Activated CD4-positive, CD25-positive, alpha-beta regulatory T cell (primary cell): Measurements from ENCODE around the gene PTCRA.
"Not testable (repeated sequence)": the region's sequence is repeated elsewhere in the genome, so short reads cannot be mapped to it uniquely, and the experiment has no call there.

Experiments used
- DNase-seq, 4 experiments: peaks; one replicate each; lab custom pipeline; 2025; lab: John Stamatoyannopoulos, UW

The PTCRA gene

DNA sequence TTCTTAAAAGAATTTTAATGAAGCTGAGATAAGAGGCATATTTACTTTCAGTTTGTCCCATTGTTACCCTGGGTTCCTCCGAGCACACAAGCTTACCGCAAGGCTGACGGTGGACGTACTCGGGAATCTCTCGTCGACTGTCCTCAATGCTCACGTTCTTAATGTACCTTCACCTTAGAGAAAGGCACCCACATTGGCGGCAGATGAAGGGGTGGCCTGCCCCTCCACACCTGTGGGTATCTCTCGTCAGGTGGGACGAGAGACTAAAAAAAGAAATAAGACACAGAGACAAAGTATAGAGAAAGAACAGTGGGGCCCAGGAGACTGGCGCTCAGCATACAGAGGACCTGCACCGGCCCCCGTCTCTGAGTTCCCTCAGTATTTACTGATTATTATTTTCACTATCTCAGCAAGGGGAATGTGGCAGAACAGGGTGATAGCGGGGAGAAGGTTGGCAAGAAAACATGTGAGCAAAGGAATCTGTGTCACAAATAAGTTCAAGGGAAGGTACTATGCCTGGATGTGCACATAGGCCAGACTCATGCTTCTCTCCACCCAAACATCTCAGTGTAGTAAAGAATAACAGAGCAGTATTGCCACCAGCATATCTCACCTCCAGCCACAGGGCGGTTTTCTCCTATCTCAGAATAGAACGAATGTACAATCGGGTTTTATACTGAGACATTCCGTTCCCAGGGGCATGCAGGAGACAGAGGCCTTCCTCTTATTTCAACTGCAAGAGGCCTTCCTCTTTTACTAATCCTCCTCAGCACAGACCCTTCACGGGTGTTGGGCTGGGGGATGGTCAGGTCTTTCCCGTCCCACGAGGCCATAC, 13.2 kb upstream of the PTCRA start:
- not testable (repeated sequence) for DNase-seq

DNA sequence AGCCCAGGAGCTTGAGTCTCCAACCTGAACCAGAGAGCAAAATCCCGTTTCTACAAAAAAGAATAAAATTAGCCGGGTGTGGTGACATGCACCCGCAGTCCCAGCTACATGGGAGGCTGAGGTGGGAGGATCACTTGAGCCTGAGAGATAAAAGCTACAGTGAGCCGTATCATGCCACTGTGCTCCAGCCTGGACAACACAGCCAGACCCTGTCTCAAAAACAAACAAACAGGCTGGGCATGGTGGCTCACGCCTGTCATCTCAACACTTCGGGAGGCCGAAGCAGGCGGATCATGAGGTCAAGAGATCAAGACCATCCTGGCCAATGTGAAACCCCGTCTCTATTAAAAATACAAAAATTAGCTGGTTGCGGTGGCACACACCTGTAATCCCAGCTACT, 11.4 kb upstream of the PTCRA start:
- DNase-seq: no peak

DNA sequence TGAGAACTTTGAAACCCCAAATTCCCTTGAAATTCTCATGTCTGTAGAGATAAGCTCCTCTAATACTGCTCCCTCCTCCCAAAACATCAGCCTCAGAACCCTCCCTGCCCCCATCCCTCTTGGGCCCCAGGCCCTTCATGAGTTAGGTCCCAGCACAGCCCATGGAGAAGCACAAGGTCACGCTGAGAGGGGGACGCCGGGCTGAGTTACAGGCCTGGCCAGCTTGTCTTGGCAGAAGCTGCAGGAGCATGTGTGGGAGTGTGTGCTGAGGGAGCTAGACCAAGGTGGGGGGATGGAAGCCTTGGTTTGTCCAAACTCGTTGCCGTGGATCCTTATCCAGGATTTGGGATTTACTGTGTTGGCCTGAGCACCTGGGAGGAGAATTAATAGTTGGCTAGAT, 8.5 kb upstream of the PTCRA start:
- no peak for DNase-seq

DNA sequence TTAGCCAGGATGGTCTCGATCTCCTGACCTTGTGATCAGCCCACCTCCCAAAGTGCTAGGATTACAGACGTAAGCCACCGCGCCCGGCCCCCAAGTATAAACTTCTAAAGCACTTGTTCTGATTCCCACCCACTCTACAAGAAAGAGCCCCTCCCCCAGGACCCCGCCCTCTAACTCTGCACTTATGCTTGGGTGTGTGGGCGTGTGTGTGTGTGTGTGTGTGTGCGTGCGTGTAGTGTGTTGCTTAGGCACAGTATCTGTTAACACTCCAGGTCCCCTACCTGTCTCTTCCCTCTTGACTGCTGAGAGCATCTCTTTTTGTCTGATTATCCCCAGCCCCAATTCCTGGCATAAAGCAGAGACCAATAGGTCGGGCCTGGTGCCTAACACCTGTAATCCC, 6.0 kb upstream of the PTCRA start:
- DNase-seq: no peak

DNA sequence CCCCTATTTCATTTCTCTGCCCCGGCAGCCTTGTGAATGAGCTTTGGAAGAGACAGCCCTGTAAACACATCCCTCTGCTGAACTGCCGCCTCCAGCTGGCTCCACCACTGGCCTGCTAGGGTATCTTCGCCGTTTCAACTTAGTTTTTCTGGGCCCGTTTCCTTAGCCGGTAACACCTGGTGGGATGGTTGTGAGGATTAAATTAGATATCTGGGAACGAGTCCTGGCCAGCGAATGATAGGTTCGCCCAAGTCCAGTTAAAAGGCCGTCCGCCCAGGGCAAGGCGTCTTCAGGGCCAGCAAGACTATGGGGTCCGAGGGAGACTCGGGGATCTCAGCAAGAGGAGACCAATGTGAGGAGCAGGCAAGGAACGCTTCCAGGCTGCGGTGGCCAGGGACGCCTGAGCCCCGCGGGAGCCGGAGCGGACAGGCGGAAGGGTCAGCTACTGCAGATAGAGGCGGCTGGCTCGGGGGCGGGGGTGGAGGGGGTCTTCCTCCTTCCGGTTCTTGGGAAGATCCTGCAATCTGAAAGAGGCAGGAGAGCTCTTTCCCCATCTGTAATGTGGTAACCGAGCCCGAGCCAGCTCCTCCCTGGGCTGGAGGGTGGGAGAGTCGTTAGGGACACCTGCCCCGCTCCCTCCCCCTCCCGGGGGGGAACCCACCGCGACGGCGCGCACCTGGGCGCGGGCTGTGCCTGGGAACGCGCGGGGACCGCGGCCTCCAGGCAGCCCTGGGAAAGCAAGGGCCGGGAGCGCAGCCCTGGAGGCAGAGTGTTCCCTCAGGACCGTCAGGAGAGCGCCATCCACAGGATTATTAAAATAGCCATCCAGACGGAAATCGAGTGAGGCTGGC, 4.5 kb upstream of the PTCRA start:
- DNase-seq: no peak

DNA sequence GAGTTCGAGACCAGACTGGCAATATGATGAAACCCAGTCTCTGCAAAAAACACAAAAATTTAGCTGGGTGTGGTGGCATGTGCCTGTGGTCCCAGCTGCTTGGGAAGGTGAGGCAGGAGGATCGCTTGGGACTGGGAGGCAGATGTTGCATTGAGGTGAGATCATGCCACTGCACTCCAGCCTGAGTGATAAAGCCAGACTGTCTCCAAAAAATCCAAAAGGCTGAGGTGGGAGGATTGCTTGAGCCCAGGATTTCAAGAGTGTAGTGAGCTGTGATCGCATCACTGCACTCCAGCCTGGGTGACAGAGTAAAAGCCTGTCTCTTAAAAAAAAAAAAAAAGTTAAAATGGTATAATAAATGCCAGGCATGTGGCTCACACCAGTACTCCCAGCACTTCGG, 1.3 kb upstream of the PTCRA start:
- DNase-seq: no peak

DNA sequence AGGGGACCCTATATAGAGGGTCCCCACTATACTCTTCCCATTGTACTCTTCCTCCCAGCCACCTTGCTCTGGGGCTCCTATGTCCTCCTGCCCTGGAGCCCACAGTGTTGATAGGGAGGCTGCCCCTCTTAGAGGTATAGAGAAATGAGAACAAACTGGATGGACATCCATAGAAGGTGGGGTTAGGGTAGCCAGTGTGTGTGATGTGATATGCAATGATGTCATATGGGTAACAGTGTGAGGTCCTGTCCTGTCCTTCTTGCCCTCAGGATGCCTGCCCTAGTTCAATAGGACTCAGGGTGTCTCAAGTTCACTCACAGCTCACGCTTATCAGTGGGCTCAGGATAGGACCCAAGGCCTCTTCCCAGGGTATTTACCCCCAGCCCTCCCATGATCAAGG, 435 bp downstream of the PTCRA start:
- no peak for DNase-seq

DNA sequence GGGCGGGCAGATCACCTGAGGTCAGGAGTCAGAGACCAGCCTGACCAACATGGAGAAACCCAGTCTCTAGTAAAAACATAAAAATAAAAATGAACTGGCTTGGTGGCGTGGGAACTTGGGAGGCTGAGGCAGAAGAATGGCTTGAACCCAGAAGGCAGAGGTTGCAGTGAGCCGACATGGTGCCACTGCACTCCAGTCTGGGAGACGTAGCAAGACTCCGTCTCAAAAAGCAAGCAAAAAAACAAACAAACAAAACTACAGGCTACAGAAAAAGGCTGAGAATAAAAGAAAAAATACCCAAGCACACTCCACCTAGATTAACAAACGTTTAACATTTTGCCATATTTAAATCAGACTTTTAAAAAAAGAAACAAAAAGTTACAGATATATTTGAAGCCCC, 5.9 kb downstream of the PTCRA start:
- no peak for DNase-seq

DNA sequence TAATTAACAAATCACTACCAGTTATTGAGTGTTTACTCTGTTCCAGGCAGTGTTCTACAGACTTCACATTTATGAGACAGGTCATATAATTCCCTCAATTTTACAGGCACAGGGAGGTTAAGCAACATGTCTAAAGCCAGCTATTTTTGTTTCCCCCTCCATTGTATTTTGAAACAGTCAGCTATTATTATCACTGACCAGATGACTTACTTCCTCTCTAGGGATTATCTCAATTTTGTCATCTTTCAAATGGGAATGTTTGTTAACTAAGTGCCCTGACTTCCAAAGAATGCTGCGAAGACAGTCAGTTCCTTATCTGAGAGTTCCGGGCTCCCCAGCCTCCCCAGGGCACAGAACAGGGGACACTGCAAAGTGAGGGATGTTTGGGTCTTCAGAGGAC, 7.8 kb downstream of the PTCRA start:
- DNase-seq: no peak

DNA sequence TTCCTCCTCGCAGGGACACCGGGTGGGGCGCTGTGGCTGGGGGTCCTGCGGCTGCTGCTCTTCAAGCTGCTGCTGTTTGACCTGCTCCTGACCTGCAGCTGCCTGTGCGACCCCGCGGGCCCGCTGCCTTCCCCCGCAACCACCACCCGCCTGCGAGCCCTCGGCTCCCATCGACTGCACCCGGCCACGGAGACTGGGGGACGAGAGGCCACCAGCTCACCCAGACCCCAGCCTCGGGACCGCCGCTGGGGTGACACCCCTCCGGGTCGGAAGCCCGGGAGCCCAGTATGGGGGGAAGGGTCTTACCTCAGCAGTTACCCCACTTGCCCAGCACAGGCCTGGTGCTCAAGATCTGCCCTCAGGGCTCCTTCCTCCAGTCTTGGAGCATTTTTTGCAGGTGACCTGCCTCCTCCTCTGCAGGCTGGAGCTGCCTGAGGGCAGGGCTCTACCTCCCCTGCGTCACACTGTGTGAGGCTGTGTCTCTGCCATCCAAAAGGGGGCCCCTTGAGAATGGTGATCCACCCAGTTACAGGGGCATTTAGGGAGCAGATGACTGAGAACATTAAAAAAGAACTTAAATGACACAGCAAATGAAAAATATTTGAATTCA, 9.5 kb downstream of the PTCRA start:
- no peak for DNase-seq

DNA sequence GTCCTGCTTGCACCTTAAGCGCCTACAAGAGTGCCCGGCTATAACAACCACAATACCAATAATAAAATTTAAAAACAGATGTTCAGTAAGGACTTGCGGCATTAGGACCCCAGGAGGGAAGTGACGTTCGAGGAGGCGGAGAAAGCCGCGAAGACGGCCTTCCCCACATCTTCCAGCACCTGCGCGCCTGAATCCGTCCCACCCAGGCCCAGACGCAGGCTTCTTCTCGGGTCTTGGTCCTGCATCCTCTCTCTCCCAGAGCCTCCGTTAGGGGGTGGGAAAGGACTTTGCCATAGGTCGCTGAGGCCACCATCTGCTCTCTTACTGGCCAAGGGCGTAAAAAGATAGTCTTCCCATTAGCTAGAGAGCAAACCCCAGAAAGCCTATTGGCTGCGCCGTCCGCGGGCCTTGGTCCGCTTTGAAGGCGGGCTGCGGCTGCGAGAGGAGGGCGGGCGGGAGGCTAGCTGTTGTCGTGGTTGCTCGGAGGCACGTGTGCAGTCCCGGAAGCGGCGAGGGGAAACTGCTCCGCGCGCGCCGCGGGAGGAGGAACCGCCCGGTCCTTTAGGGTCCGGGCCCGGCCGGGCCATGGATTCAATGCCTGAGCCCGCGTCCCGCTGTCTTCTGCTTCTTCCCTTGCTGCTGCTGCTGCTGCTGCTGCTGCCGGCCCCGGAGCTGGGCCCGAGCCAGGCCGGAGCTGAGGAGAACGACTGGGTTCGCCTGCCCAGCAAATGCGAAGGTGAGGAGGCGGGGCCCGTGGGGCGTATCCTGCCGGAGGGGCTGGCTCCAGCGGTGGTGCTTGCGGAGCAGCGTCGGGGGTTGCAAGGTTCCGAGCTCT, 13.3 kb downstream of the PTCRA start, which contains the start of gene CNPY3:
Gene CNPY3, plus strand, starts transcription at position 495 of the 835 bp plus-strand sequence. Its CDS starts 91 bp downstream, at position 586.
- peak; percentile 75 to 91 (median 84) for DNase-seq

DNA sequence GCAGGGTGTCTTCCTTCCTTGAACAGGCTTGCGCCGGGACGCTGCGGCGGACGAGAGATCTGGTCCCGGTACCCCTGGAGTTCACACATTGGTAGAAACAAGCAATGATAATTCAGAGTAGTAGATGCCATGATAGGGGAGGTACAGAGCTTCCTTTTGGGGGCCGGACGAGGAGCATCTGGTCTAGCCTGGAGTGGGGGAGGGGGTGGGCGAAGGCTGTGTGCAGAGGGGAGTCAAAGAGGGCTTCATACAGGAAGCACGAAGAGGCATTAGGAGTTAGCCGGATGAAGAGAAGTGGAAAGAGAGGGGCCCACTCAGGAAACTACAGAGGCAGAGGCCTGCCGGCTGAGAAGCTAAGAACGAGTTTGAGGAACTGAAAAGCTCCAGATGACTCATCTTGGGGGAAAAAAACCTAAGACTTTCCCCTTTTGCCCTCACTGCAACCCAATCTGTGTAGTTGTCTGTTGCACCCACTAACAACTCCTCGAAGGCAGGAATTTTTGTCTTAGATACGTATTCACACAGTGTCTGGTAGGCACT, 14.0 kb downstream of the PTCRA start:
- DNase-seq: peak in 3 of 4 experiments; percentile 25 to 47 (median 45)

DNA sequence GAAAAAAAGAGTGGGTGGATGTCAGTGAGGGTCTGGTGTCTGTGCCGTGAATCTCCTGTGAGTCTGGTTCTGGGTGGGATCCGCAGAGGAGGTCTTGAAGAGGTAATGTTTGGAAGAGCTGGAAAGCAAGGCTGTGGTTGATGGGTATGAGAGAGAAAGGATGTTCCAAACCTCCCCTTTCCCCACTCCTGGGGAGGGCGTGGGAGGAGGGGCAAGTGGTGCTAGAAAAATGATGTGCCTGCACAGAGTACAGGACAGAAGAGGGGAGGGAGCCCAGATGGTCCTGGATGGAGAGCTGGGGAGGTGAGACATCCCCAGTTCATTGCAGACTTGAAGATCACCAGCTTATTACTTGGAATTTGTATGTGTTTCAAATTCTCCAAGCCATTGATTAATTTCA, 16.6 kb downstream of the PTCRA start:
- DNase-seq: no peak

DNA sequence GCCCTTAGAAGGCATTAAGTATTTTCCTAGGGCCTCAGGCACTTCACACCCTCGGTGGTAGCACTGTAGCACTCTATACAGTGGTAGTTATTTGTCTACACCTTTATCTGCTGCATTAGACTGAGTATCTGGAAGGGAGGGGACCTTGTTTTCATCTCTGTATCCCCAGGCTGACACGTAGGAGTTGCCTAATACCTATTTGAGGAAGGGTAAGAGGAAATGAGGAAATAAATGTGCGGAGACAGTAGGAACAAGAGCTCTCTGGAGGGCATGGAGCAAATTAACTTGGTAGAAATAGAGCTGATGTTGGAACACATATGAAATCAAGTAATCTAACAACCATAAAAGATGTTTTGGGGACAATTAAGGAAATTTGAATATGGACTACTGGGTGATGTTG, 17.4 kb downstream of the PTCRA start:
- no peak for DNase-seq

DNA sequence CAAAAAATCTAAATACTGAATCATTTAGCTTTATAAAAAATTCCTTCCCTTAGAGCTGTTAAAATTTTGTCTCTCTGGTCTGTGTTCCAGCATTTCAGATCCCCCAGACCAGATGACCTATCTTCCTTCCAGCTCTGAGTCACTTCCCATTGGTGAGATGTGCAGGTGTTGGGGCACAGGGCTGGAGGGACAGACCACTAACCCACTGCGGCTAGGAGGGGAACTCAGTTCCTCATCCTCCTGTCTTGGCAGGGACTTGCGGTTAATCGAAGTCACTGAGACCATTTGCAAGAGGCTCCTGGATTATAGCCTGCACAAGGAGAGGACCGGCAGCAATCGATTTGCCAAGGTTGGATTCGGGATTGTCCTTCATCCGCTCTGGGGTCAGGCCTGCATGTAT, 19.5 kb downstream of the PTCRA start:
- DNase-seq: no peak

DNA sequence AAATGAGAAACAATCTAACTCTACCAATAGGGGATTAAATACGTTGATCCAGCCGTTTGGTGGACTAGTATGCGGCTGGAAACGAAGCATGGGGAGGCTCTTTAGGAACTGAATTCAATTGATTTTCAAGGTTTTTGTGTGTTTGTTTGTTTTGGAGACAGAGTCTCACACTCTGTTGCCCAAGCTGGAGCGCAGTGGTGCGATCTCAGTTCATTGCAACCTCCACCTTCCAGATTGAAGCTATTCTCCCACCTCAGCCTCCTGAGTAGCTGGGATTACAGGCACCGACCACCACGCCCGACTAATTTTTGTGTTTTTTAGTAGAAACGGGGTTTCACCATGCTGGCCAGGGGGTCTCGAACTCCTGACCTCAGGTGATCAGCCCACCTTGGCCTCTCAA, 20.5 kb downstream of the PTCRA start:
- DNase-seq: no peak

DNA sequence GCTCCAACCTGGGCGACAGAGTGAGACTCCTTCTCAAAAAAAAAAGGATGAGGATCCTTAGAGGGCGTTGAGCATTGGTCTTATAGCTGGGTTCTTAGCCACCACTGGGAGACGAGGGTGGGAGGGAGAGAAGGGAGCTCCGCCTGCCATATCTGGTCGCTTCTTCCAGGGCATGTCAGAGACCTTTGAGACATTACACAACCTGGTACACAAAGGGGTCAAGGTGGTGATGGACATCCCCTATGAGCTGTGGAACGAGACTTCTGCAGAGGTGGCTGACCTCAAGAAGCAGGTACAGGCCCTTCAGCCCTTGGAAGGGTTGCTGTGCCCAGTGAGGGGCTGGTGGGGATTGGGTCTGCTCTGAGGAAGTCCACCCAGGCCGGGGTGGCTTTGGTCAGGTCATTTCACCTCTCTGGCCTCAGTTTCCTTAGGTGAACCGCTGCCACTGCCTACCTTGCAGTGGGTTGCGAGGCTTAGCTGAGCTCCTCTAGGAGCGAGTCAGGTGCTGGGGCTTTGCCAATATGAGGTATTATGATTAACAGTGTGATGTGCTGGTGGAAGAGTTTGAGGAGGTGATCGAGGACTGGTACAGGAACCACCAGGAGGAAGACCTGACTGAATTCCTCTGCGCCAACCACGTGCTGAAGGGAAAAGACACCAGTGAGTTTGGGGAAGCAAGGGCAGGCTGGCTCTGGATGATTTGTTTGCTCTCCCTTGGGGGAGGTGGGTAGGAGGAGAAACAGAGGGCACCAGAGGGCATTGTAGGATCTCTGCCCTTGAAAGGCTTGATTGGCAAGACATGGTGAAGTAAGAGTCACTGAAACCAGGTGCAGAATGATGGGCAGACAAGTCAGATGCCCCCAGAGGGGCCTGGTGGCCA, 21.9 kb downstream of the PTCRA start:
- DNase-seq: no peak

DNA sequence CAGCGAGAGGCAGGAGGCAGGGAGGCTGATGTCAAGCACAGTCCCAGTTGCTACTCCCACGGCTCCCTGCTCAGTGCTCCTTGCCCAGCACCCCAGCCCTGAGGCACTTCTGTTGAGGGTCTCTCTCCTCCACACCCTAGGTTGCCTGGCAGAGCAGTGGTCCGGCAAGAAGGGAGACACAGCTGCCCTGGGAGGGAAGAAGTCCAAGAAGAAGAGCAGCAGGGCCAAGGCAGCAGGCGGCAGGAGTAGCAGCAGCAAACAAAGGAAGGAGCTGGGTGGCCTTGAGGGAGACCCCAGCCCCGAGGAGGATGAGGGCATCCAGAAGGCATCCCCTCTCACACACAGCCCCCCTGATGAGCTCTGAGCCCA, 22.6 kb downstream of the PTCRA start:
- DNase-seq: no peak

DNA sequence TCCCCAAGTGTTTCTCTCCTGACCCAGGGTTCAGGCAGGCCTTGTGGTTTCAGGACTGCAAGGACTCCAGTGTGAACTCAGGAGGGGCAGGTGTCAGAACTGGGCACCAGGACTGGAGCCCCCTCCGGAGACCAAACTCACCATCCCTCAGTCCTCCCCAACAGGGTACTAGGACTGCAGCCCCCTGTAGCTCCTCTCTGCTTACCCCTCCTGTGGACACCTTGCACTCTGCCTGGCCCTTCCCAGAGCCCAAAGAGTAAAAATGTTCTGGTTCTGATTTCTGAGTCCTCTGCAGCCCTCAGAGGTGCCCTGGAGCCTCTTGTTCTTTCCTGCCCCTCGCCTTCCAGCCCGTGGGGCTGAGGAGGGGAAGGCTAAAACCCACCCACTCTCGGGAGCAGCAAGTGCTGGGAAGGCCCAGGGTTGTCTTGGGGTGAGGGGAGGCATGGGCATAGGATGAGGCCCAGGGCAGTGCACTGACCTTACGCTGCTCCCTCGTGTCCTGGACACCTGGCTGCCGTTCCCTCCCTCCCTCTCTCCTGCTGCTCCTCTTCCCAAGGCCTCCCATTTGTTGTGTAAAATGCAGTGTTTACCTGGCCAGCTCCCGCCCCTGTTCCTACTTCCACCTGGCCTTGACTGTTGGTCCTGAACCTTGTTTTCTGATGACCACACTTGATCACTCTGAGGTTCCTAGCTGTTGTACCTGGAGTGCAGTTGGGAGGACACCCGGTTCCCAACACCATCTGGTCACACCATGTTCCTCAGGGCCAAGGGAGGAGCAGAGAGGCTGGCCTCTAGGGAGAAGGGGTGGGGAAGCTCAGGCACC, 23.3 kb downstream of the PTCRA start:
- DNase-seq: no peak

DNA sequence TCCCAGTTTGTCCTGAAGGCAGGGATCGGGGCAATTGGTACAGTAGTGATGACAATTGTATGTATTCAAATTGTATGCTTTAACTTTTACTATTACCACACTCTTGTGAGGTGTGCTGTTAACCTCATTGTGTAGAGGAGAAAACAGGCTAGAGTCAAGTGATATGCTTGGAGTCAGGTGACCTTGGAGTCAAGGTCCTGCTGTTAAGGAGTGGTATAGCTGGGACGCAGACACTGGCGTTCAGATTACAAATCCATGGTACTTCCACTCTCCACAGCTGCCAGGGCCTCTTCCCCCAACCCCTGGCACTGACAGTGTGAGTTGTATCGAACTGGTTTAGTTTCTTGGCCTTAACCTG, 23.9 kb downstream of the PTCRA start:
- DNase-seq: no peak
